Heart left ventricle (tissue), 16 donors: ENCODE data around the gene IRAK2. TPM values are rescaled to one million over a fixed set of nuclear protein-coding genes. Genes with fewer than 3 reads are reported as not detected.
A peak's percentile ranks its signal among the peaks of the same experiment; 100 is the strongest.

Source experiments
- ATAC-seq, 4 donors: fragments of 200-7000 bp; cut with Tn5 transposase; one replicate each; pipeline ENCODE4 v1.9.1; 2020 to 2022; ENCODE audit warnings: moderate library complexity in 4 of 4, mild to moderate bottlenecking in 3 of 4, moderate number of reproducible peaks in 1 of 4
- DNase-seq, 5 donors: peaks; one replicate each; pipeline ENCODE4 v3.0.0-alpha.2; 2020
- H3K27ac ChIP-seq, 12 donors: fragments of 200-600 bp; sonication (generic) in 4 of 12; one replicate each; pipeline versions ENCODE4 v1.5.0 to v1.8.0; 2016 to 2022; ENCODE audit warnings: mild to moderate bottlenecking in 2 of 12
- H3K27me3 ChIP-seq, 9 donors: fragments of 200-600 bp; sonication (generic) in 2 of 9; one replicate each; pipeline versions ENCODE4 v1.5.1 to v1.8.0; 2016 to 2022; ENCODE audit warnings: mild to moderate bottlenecking in 3 of 9
- H3K36me3 ChIP-seq, 9 donors: fragments of 200-600 bp; sonication (generic) in 2 of 9; one replicate each; pipeline versions ENCODE4 v1.5.0 to v1.8.0; 2018 to 2022; ENCODE audit warnings: mild to moderate bottlenecking in 2 of 9
- H3K4me1 ChIP-seq, 12 donors: fragments of 200-600 bp; sonication (generic) in 4 of 12; one replicate each; pipeline versions ENCODE4 v1.5.0 to v1.8.0; 2016 to 2022; ENCODE audit warnings: mild to moderate bottlenecking in 3 of 12
- H3K4me3 ChIP-seq, 12 donors: fragments of 200-600 bp; sonication (generic) in 4 of 12; one replicate each; pipeline versions ENCODE4 v1.5.0 to v1.8.0; 2017 to 2022; ENCODE audit warnings: mild to moderate bottlenecking in 9 of 12, moderate library complexity in 4 of 12
- H3K9me3 ChIP-seq, 12 donors: fragments of 200-600 bp; sonication (generic) in 4 of 12; one replicate each; pipeline versions ENCODE4 v1.5.0 to v1.8.0; 2016 to 2022; ENCODE audit warnings: mild to moderate bottlenecking in 1 of 12
- CTCF ChIP-seq, 12 donors: fragments of 200-600 bp; sonication (generic) in 4 of 12; IDR thresholded peaks; one replicate each; pipeline versions ENCODE4 v1.5.0 to v1.8.0; 2018 to 2022; ENCODE audit warnings: antibody characterized with exemption in 12 of 12, mild to moderate bottlenecking in 5 of 12
- POLR2A ChIP-seq, 2 donors: fragments of 450-650 bp; IDR thresholded peaks; one replicate each; pipeline ENCODE4 v1.6.1; 2017; ENCODE audit warnings: antibody characterized with exemption in 2 of 2, mild to moderate bottlenecking in 2 of 2, moderate library complexity in 2 of 2
- WGBS, 4 donors: extraction: QIAGEN DNeasy Blood & Tissue Kit in 2 of 4; methylation state at CpG; one replicate each; pipeline versions ENCODE4 v1.1.5 to v1.1.7; 2013 to 2018; 5-methylcytosine and 5-hydroxymethylcytosine counted together
- intact Hi-C, 10 donors: fragments of 100-400 bp; cut with DNase I; formaldehyde crosslinking; loops; one replicate each; pipeline versions ENCODE4 v1.11.1 to v1.14.2; 2022
- polyA plus RNA-seq, 2 donors: library from polyadenylated mRNA; stranded (reverse); fragments of 200-250 nt; gene quantifications; one replicate each; pipeline ENCODE4 v1.2.3, GENCODE V29; 2013
- total RNA-seq, 9 donors: library from RNA; depleted of rRNA in 2 of 9; stranded (reverse); fragments of >200 nt in 2 of 9; fragmentation: NEBNext Ultra II Directional in 3 of 9; extraction: Animal tissue kit (Norgen Biotek cat#: 25700) in 3 of 9; gene quantifications; one replicate each; pipeline versions ENCODE4 v1.1.0 to v1.2.4, GENCODE V29; 2016 to 2023
- donor health status: ischemic (EF 13 %, LVEDD 7.1; RV severe dilation, severe dysfunction).
- donor health status: healthy with polysubstance abuse.
- donor health status: DM: no; HTN: yes; CAD: no.
- donor health status: DM: no; HTN: no; CAD: no.
- donor health status: ischemic (EF 25% LVEDD 6.9; RV normal size, moderate dysfunction).
- donor health status: ischemic (EF 25% LVEDD 5.7; RV mildly dilated, moderate dysfunction).
- donor health status: healthy.
- donor health status: DM: yes; HTN: yes; CAD: no.
- donor health status: ischemic (EF 35%, LVEDD 5.7; RV mildly dilated, moderate dysfunction).
- donor health status: nonischemic (EF 11% LVEDD 7.7; RV severe dilation, severe dysfunction).
- donor health status: DM: yes; HTN: yes; CAD: no.
- donor health status: PGD.
- donor health status: ischemic (EF 29% LVEDD 5.4; RV normal size, mild dysfunction).
- donor health status: nonischemic (EF 23%, LVEDD 6.1; RV moderate dilation, normal function).

Gene IRAK2
- total and polyA plus RNA-seq, 11 donors, result 0.46 to 6.3 (median 1.4) TPM

- 67 to 96% (median 85%) methylated on average over 3 of the region's 3 CpGs for WGBS, 4 donors
- DNase-seq (no peak), ATAC-seq (no peak)
- H3K4me1 ChIP-seq, result peaks cover 0 to 37% (median under 1%) of the 10 kb centered on the region in 12 donors
- peaks cover 0 to 20% (median 1%) of the 10 kb centered on the region in 9 donors for H3K36me3 ChIP-seq
- intact Hi-C loops, result no loop called here
- peaks cover 0 to 23% (median 8%) of the 10 kb centered on the region in 12 donors for H3K9me3 ChIP-seq
- no peak overlapping the region for H3K27ac ChIP-seq
- no peak for TF ChIP-seq POLR2A (IDR thresholded peaks at IDR 0.05)
- no peak overlapping the region for H3K4me3 ChIP-seq
- H3K27me3 ChIP-seq, result no peaks in the 10 kb centered on the region
Measured at GRCh38 chr3:10244009-10244408, 79.3 kb downstream of the IRAK2 start.

GRCh38 chr3:10245081-10245712 is 80.5 kb downstream of the IRAK2 start:
- ATAC-seq (no peak), DNase-seq (no peak)
- WGBS, 4 donors, result 90 to 93% (median 92%) methylated on average over 6 of the region's 6 CpGs
- Histone ChIP-seq H3K36me3 (peaks cover 0 to 12% (median 0%) of the 10 kb centered on the region in 9 donors), H3K27me3 (no peaks in the 10 kb centered on the region), H3K9me3 (peaks cover 0 to 23% (median 8%) of the 10 kb centered on the region in 12 donors), H3K4me1 (peaks cover 0 to 47% (median 12%) of the 10 kb centered on the region in 12 donors), H3K4me3 (no peak overlapping the region), H3K27ac (peak overlapping the region in 1 of 12 donors; percentile 49)
- no peak for TF ChIP-seq POLR2A (IDR thresholded peaks at IDR 0.05)
- no peak for TF ChIP-seq CTCF (IDR thresholded peaks at IDR 0.05)
- intact Hi-C loops, result no loop called here

- peaks cover 0 to 29% (median 12%) of the 10 kb centered on the region in 9 donors for H3K36me3 ChIP-seq
- H3K4me1 ChIP-seq, result peaks cover 0 to 46% (median 23%) of the 10 kb centered on the region in 12 donors
- intact Hi-C loops, result no loop called here
- no peak for ATAC-seq
- H3K27ac ChIP-seq, result peak overlapping the region in 11 of 12 donors; percentile 81 to 95 (median 92)
- DNase-seq, result peak in 2 of 5 donors; percentile 19 to 23
- peak overlapping the region; percentile 65 to 99 (median 76) for H3K4me3 ChIP-seq
- TF ChIP-seq POLR2A (IDR thresholded peaks at IDR 0.05), result no peak
- no peak for TF ChIP-seq CTCF (IDR thresholded peaks at IDR 0.05)
- 33 to 40% (median 37%) methylated on average over 14 of the region's 14 CpGs for WGBS, 4 donors
- H3K27me3 ChIP-seq, result no peaks in the 10 kb centered on the region
- H3K9me3 ChIP-seq, result peaks cover 0 to 23% (median 8%) of the 10 kb centered on the region in 12 donors
Measured at GRCh38 chr3:10247679-10248183, 83.0 kb downstream of the IRAK2 start.

- ATAC-seq (peak; percentile 97 to 99 (median 98)), DNase-seq (peak; percentile 97 to 98 (median 98))
- 0 to 1% (median 0%) methylated on average over 38 to 80 of the region's 80 CpGs for WGBS, 4 donors
- Histone ChIP-seq H3K36me3 (peaks cover 0 to 33% (median 16%) of the 10 kb centered on the region in 9 donors), H3K27ac (peak within 1 kb of the TSS; percentile 63 to 95 (median 90)), H3K9me3 (peaks cover 0 to 23% (median 8%) of the 10 kb centered on the region in 12 donors), H3K27me3 (no peaks in the 10 kb centered on the region), H3K4me3 (peak within 1 kb of the TSS; percentile 65 to 99 (median 76)), H3K4me1 (peaks cover 0 to 42% (median 23%) of the 10 kb centered on the region in 12 donors)
- peak in 1 of 2 donors; percentile 92 for TF ChIP-seq POLR2A (IDR thresholded peaks at IDR 0.05)
- TF ChIP-seq CTCF (IDR thresholded peaks at IDR 0.05), result peak in 3 of 12 donors; percentile 13 to 34 (median 25)
- intact Hi-C loops, result no loop called here
Measured at GRCh38 chr3:10248184-10248983, 83.7 kb downstream of the IRAK2 start, which contains the start of gene TATDN2. TATDN2 (plus strand) TSS chr3:10248459; CDS start chr3:10249201, 742 bp downstream.
